NCI-H524 treated with DMSO at 0.1 percent for 48 hours (cell line): ENCODE results near the gene ZNF714.

Experiments used
- DNase-seq: peaks from one replicate; lab custom pipeline; 2025; lab: John Stamatoyannopoulos, UW

The ZNF714 gene

GRCh38 chr19:21082011-21082975 lies at the start of gene ZNF714:
TSS of gene ZNF714 (plus strand) at chr19:21082203. CDS start at chr19:21098269, 16,066 bp downstream.
- DNase-seq = peak; percentile 90

GRCh38 chr19:21045028-21045427 lies 37.0 kb upstream of the ZNF714 start:
- no peak for DNase-seq

GRCh38 chr19:21046489-21046888 lies 35.5 kb upstream of the ZNF714 start:
- DNase-seq = no peak

- DNase-seq = no peak
Measured at GRCh38 chr19:21047716-21048115, 34.3 kb upstream of the ZNF714 start.

GRCh38 chr19:21052902-21053301 lies 29.1 kb upstream of the ZNF714 start:
- no peak for DNase-seq

GRCh38 chr19:21065336-21065735 lies 16.7 kb upstream of the ZNF714 start:
- DNase-seq = no peak

- no peak for DNase-seq
Measured at GRCh38 chr19:21084343-21084742, 2.3 kb downstream of the ZNF714 start.

GRCh38 chr19:21087871-21088270 lies 5.9 kb downstream of the ZNF714 start:
- no peak for DNase-seq

GRCh38 chr19:21092109-21092508 lies 10.1 kb downstream of the ZNF714 start:
- no peak for DNase-seq

GRCh38 chr19:21094347-21095025 lies 12.5 kb downstream of the ZNF714 start:
- DNase-seq = no peak

GRCh38 chr19:21098291-21098690 lies 16.3 kb downstream of the ZNF714 start:
- no peak for DNase-seq

GRCh38 chr19:21101521-21102242 lies 19.7 kb downstream of the ZNF714 start:
- DNase-seq = no peak

- no peak for DNase-seq
Measured at GRCh38 chr19:21109116-21109515, 27.1 kb downstream of the ZNF714 start.

- no peak for DNase-seq
Measured at GRCh38 chr19:21110183-21110582, 28.2 kb downstream of the ZNF714 start.

GRCh38 chr19:21115430-21115829 lies 33.4 kb downstream of the ZNF714 start:
- DNase-seq = no peak

- no peak for DNase-seq
Measured at GRCh38 chr19:21117041-21117907, 35.3 kb downstream of the ZNF714 start.

GRCh38 chr19:21126078-21126477 lies 44.1 kb downstream of the ZNF714 start:
- DNase-seq = no peak

GRCh38 chr19:21127001-21127400 lies 45.0 kb downstream of the ZNF714 start:
- DNase-seq = no peak

- no peak for DNase-seq
Measured at GRCh38 chr19:21127898-21128297, 45.9 kb downstream of the ZNF714 start.

- no peak for DNase-seq
Measured at GRCh38 chr19:21128901-21129698, 47.1 kb downstream of the ZNF714 start.
